ENCODE measurements around the gene ABCC4.

Gene ABCC4

GRCh38 chr13:95007322-95007721, 293.9 kb downstream of the ABCC4 start:
- no peaks in the 10 kb centered on the region for H3K9me3 Mint-ChIP-seq (ENCODE audit: low read depth)
- H3K4me1 Mint-ChIP-seq (ENCODE audit: low read depth): peaks cover 2% of the 10 kb centered on the region
- H3K27me3 Mint-ChIP-seq: peaks cover 5% of the 10 kb centered on the region

GRCh38 chr13:95005300-95005699, 296.0 kb downstream of the ABCC4 start:
- no peak overlapping the region for H3K27ac Mint-ChIP-seq
- H3K36me3 Mint-ChIP-seq: no peaks in the 10 kb centered on the region
- peaks cover 8% of the 10 kb centered on the region for H3K27me3 Mint-ChIP-seq
- peaks cover 2% of the 10 kb centered on the region for H3K4me1 Mint-ChIP-seq (ENCODE audit: low read depth)
- H3K4me3 Mint-ChIP-seq: no peak overlapping the region
- no peaks in the 10 kb centered on the region for H3K9me3 Mint-ChIP-seq (ENCODE audit: low read depth)

More at GRCh38 chr13:95007322-95007721, 293.9 kb downstream of the ABCC4 start:
- Mint-ChIP-seq H3K27ac (no peak overlapping the region), H3K36me3 (no peaks in the 10 kb centered on the region), H3K4me3 (no peak overlapping the region)

GRCh38 chr13:95003019-95003813, 298.0 kb downstream of the ABCC4 start:
- Mint-ChIP-seq H3K4me1 (ENCODE audit: low read depth) (peaks cover 2% of the 10 kb centered on the region), H3K36me3 (no peaks in the 10 kb centered on the region), H3K27me3 (peaks cover 10% of the 10 kb centered on the region), H3K4me3 (no peak overlapping the region), H3K27ac (no peak overlapping the region), H3K9me3 (ENCODE audit: low read depth) (no peaks in the 10 kb centered on the region)

GRCh38 chr13:95002126-95002525, 299.1 kb downstream of the ABCC4 start:
- Mint-ChIP-seq H3K27ac (no peak overlapping the region), H3K4me1 (ENCODE audit: low read depth) (peaks cover 2% of the 10 kb centered on the region), H3K36me3 (no peaks in the 10 kb centered on the region), H3K27me3 (peaks cover 12% of the 10 kb centered on the region), H3K9me3 (ENCODE audit: low read depth) (no peaks in the 10 kb centered on the region), H3K4me3 (no peak overlapping the region)

GRCh38 chr13:94999871-95000270, 301.4 kb downstream of the ABCC4 start:
- peaks cover 21% of the 10 kb centered on the region for H3K27me3 Mint-ChIP-seq
- H3K4me1 Mint-ChIP-seq (ENCODE audit: low read depth): peaks cover 2% of the 10 kb centered on the region
- H3K4me3 Mint-ChIP-seq: no peak overlapping the region
- no peaks in the 10 kb centered on the region for H3K36me3 Mint-ChIP-seq
- H3K9me3 Mint-ChIP-seq (ENCODE audit: low read depth): no peaks in the 10 kb centered on the region
- H3K27ac Mint-ChIP-seq: no peak overlapping the region

GRCh38 chr13:94997126-94997525, 304.1 kb downstream of the ABCC4 start:
- H3K4me3 Mint-ChIP-seq: no peak overlapping the region
- no peak overlapping the region for H3K27ac Mint-ChIP-seq
- no peaks in the 10 kb centered on the region for H3K4me1 Mint-ChIP-seq (ENCODE audit: low read depth)
- H3K36me3 Mint-ChIP-seq: no peaks in the 10 kb centered on the region
- H3K27me3 Mint-ChIP-seq: peaks cover 21% of the 10 kb centered on the region
- no peaks in the 10 kb centered on the region for H3K9me3 Mint-ChIP-seq (ENCODE audit: low read depth)

- H3K36me3 Mint-ChIP-seq: no peaks in the 10 kb centered on the region
- no peaks in the 10 kb centered on the region for H3K9me3 Mint-ChIP-seq (ENCODE audit: low read depth)
- no peak overlapping the region for H3K27ac Mint-ChIP-seq
- H3K27me3 Mint-ChIP-seq: peaks cover 20% of the 10 kb centered on the region
- no peaks in the 10 kb centered on the region for H3K4me1 Mint-ChIP-seq (ENCODE audit: low read depth)
- no peak overlapping the region for H3K4me3 Mint-ChIP-seq
Observed at GRCh38 chr13:94996445-94996844, 304.8 kb downstream of the ABCC4 start.

GRCh38 chr13:94994506-94994905, 306.7 kb downstream of the ABCC4 start:
- Mint-ChIP-seq H3K4me3 (no peak overlapping the region), H3K4me1 (ENCODE audit: low read depth) (no peaks in the 10 kb centered on the region), H3K27ac (no peak overlapping the region), H3K27me3 (peaks cover 21% of the 10 kb centered on the region), H3K36me3 (no peaks in the 10 kb centered on the region), H3K9me3 (ENCODE audit: low read depth) (no peaks in the 10 kb centered on the region)

GRCh38 chr13:94993616-94994015, 307.6 kb downstream of the ABCC4 start:
- Mint-ChIP-seq H3K27ac (no peak overlapping the region), H3K9me3 (ENCODE audit: low read depth) (no peaks in the 10 kb centered on the region), H3K27me3 (peaks cover 25% of the 10 kb centered on the region), H3K36me3 (no peaks in the 10 kb centered on the region), H3K4me1 (ENCODE audit: low read depth) (no peaks in the 10 kb centered on the region), H3K4me3 (no peak overlapping the region)

GRCh38 chr13:94992036-94992960, 309.0 kb downstream of the ABCC4 start:
- Mint-ChIP-seq H3K4me1 (ENCODE audit: low read depth) (no peaks in the 10 kb centered on the region), H3K27ac (no peak overlapping the region), H3K4me3 (no peak overlapping the region), H3K9me3 (ENCODE audit: low read depth) (no peaks in the 10 kb centered on the region), H3K36me3 (no peaks in the 10 kb centered on the region), H3K27me3 (peaks cover 23% of the 10 kb centered on the region)

- Mint-ChIP-seq H3K36me3 (no peaks in the 10 kb centered on the region), H3K9me3 (ENCODE audit: low read depth) (no peaks in the 10 kb centered on the region), H3K4me1 (ENCODE audit: low read depth) (no peaks in the 10 kb centered on the region), H3K27me3 (peaks cover 8% of the 10 kb centered on the region), H3K4me3 (no peak overlapping the region), H3K27ac (no peak overlapping the region)
Observed at GRCh38 chr13:94988654-94989053, 312.6 kb downstream of the ABCC4 start.

- no peaks in the 10 kb centered on the region for H3K9me3 Mint-ChIP-seq (ENCODE audit: low read depth)
- H3K27ac Mint-ChIP-seq: no peak overlapping the region
- H3K27me3 Mint-ChIP-seq: peaks cover 7% of the 10 kb centered on the region
- H3K4me1 Mint-ChIP-seq (ENCODE audit: low read depth): no peaks in the 10 kb centered on the region
- no peaks in the 10 kb centered on the region for H3K36me3 Mint-ChIP-seq
- no peak overlapping the region for H3K4me3 Mint-ChIP-seq
Observed at GRCh38 chr13:94987869-94988268, 313.4 kb downstream of the ABCC4 start.

GRCh38 chr13:94987081-94987480, 314.2 kb downstream of the ABCC4 start:
- H3K27ac Mint-ChIP-seq: no peak overlapping the region
- peaks cover 7% of the 10 kb centered on the region for H3K27me3 Mint-ChIP-seq
- H3K4me3 Mint-ChIP-seq: no peak overlapping the region
- H3K36me3 Mint-ChIP-seq: no peaks in the 10 kb centered on the region
- no peaks in the 10 kb centered on the region for H3K9me3 Mint-ChIP-seq (ENCODE audit: low read depth)
- no peaks in the 10 kb centered on the region for H3K4me1 Mint-ChIP-seq (ENCODE audit: low read depth)

GRCh38 chr13:94984958-94985357, 316.3 kb downstream of the ABCC4 start:
- no peak overlapping the region for H3K27ac Mint-ChIP-seq
- H3K9me3 Mint-ChIP-seq (ENCODE audit: low read depth): no peaks in the 10 kb centered on the region
- no peaks in the 10 kb centered on the region for H3K36me3 Mint-ChIP-seq
- H3K4me3 Mint-ChIP-seq: no peak overlapping the region
- H3K4me1 Mint-ChIP-seq (ENCODE audit: low read depth): no peaks in the 10 kb centered on the region
- peaks cover 4% of the 10 kb centered on the region for H3K27me3 Mint-ChIP-seq

- Mint-ChIP-seq H3K9me3 (ENCODE audit: low read depth) (no peaks in the 10 kb centered on the region), H3K36me3 (no peaks in the 10 kb centered on the region), H3K4me1 (ENCODE audit: low read depth) (no peaks in the 10 kb centered on the region), H3K27me3 (no peaks in the 10 kb centered on the region), H3K4me3 (no peak overlapping the region), H3K27ac (no peak overlapping the region)
Observed at GRCh38 chr13:94978516-94978915, 322.7 kb downstream of the ABCC4 start.

Data from activated naive CD8-positive, alpha-beta T cell (primary cell).